Peyer's patch (tissue), 4 donors: Measurements from ENCODE around the gene MIGA2.

ENCODE experiments used
- CTCF ChIP-seq, 6 experiments: fragments of 450-650 bp in 4 of 6; fragments of 200-600 bp in 2 of 6; sonication (generic) in 1 of 6; IDR thresholded peaks; one replicate each; pipeline ENCODE4 v1.5.1; 2017 to 2019; ENCODE audit warnings: antibody characterized with exemption in 6 of 6, mild to moderate bottlenecking in 3 of 6, moderate library complexity in 1 of 6
- POLR2A ChIP-seq, 2 donors: fragments of 450-650 bp; IDR thresholded peaks; one replicate each; pipeline ENCODE4 v1.5.1; 2017; ENCODE audit warnings: antibody characterized with exemption in 2 of 2, mild to moderate bottlenecking in 2 of 2, moderate library complexity in 2 of 2

GRCh38 chr9:129021091-129021490 lies 15.3 kb upstream of the MIGA2 start:
- TF ChIP-seq CTCF (IDR thresholded peaks at IDR 0.05) (no peak), POLR2A (IDR thresholded peaks at IDR 0.05) (no peak)
